AG04450 (cell line): Measurements from ENCODE around the gene CRHR2. TPM values are rescaled to one million over a fixed set of nuclear protein-coding genes. Genes with fewer than 3 reads are reported as not detected.

Experiments
- CTCF ChIA-PET: fragments of 300-600, 350-600 bp; formaldehyde crosslinking; extraction: SDS; loops from one replicate; lab custom pipeline; 2022; ENCODE audit warnings: antibody characterized with exemption, inconsistent platforms; lab: Charles Lee
- POLR2A ChIA-PET: fragments of 350-600 bp; formaldehyde crosslinking; extraction: SDS; loops from one replicate; lab custom pipeline; 2021; ENCODE audit warnings: antibody characterized with exemption, inconsistent platforms; lab: Yijun Ruan, JAX
- DNase-seq: peaks from one replicate; pipeline ENCODE4 v3.0.0-alpha.2; 2011; ENCODE audit warnings: low read depth, low spot score
- H3K27ac ChIP-seq: one replicate; pipeline ENCODE4 v1.5.1; 2012; ENCODE audit warnings: low read depth, low read length, control low read depth
- H3K27me3 ChIP-seq: one replicate; pipeline ENCODE4 v1.6.0; 2012; ENCODE audit warnings: low read length; ENCODE audit not compliant: control insufficient read depth, insufficient read depth
- H3K4me3 ChIP-seq: 2 replicates; pipeline ENCODE4 v1.5.1; 2011; ENCODE audit warnings: mild to moderate bottlenecking, low read depth, low read length, control low read depth
- H3K9me3 ChIP-seq: 2 replicates; pipeline ENCODE4 v1.5.1; 2012; ENCODE audit warnings: low read length; ENCODE audit not compliant: control insufficient read depth, insufficient read depth
- CTCF ChIP-seq: IDR thresholded peaks from 2 replicates; pipeline ENCODE4 v1.5.1; 2011; ENCODE audit warnings: low read depth, low read length, control low read depth, inconsistent platforms
- polyA plus RNA-seq: library from polyadenylated mRNA; depleted of rRNA; stranded (reverse); fragments of >200 nt; gene quantifications from 2 replicates; pipeline ENCODE4 v1.2.3, GENCODE V29; 2011

The CRHR2 gene
- polyA plus RNA-seq, 1 experiment = not detected

- no peak for DNase-seq
- no peak overlapping the region for H3K4me3 ChIP-seq
- no peaks in the 10 kb centered on the region for H3K9me3 ChIP-seq
- H3K27ac ChIP-seq = no peak overlapping the region
- no peak for TF ChIP-seq CTCF
- ChIA-PET CTCF (interaction anchor here (1.2 to 1.8 kb wide), 2 partner anchors 13 to 81 kb away, joined by 3 to 5 read pairs; no protein-coding TSS in a partner anchor), POLR2A (no interaction called here)
- peaks cover 8% of the 10 kb centered on the region for H3K27me3 ChIP-seq
Measured at GRCh38 chr7:30659312-30659711, 22.9 kb downstream of the CRHR2 start.

- Histone ChIP-seq H3K4me3 (no peak overlapping the region), H3K9me3 (no peaks in the 10 kb centered on the region), H3K27me3 (peaks cover 6% of the 10 kb centered on the region), H3K27ac (no peak overlapping the region)
- ChIA-PET CTCF (interaction anchor here (0.6 to 1.8 kb wide), 3 partner anchors 13 to 138 kb away, joined by 3 to 5 read pairs (median 4); no protein-coding TSS in a partner anchor), POLR2A (no interaction called here)
- DNase-seq = no peak
- TF ChIP-seq CTCF = no peak
Measured at GRCh38 chr7:30658479-30659074, 23.7 kb downstream of the CRHR2 start.

- POLR2A ChIA-PET = no interaction called here
- no peak for TF ChIP-seq CTCF
- Histone ChIP-seq H3K27me3 (peaks cover 2% of the 10 kb centered on the region), H3K9me3 (no peaks in the 10 kb centered on the region; the same call in 1 of the 2 replicates), H3K27ac (no peak overlapping the region), H3K4me3 (no peak overlapping the region)
- CTCF ChIA-PET = no interaction called here
- no peak for DNase-seq
Measured at GRCh38 chr7:30657131-30657530, 25.1 kb downstream of the CRHR2 start.

GRCh38 chr7:30656006-30656957 is 26.0 kb downstream of the CRHR2 start:
- TF ChIP-seq CTCF = no peak
- no peaks in the 10 kb centered on the region for H3K27me3 ChIP-seq
- DNase-seq = no peak
- H3K27ac ChIP-seq = no peak overlapping the region
- CTCF ChIA-PET = no interaction called here
- H3K9me3 ChIP-seq = no peaks in the 10 kb centered on the region; the same call in 1 of the 2 replicates
- POLR2A ChIA-PET = no interaction called here
- H3K4me3 ChIP-seq = no peak overlapping the region
